Measurements from ENCODE around the gene FBXL15. TPM values are rescaled to one million over a fixed set of nuclear protein-coding genes. Genes with fewer than 3 reads are reported as not detected.

The FBXL15 gene
- total RNA-seq, 1 donor from 2014 or later: 8.6 TPM

DNA sequence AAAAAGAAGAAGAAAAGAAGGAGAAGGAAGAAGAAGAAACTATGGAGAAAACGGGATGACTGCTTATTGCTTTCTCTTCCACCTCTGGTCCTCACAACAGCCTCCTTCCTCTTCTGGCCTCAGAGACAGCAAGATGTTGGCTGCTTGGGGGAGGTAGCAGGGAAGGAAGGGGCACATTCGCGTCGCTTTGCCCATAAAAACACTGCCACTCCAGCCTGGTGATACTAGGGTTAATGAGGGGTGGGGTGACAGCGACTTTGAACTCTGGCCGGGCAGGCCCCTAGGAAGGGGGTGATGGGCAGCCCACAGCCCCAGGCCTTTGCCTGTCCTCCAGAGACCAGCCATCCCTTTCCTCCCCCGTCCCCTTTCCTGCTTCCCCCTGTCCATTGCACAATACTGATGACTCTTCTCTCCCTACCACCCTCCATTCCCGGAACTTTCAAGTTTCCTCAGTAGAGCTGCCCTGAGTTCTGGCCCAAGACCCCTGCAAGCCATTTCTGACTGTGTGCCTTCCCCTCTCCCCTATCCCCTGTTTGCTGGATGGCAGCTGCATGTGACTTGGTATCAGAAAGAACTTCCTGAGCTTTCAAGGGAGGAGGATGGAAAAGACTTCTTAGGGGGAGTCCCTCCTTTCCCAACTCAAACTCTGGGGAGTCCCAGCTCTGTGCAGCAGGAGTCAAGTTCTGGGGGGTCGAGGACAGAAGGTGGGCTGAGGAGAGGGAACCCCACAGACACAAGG is 13.9 kb downstream of the FBXL15 start:
- peak overlapping the region; percentile 2 for H3K27ac Mint-ChIP-seq (ENCODE audit: unreplicated experiment)
- H3K27me3 Mint-ChIP-seq (ENCODE audit: low read depth, unreplicated experiment): peaks cover 10% of the 10 kb centered on the region
- Histone ChIP-seq H3K4me2 (ENCODE audit: low read length) (peak overlapping the region; percentile 6), H3K9me3 (ENCODE audit: insufficient read depth, low read depth, low read length) (no peaks in the 10 kb centered on the region), H3K36me3 (ENCODE audit: insufficient read depth, low read length) (no peaks in the 10 kb centered on the region), H3K4me3 (ENCODE audit: insufficient read depth, low read depth, low read length) (no peak overlapping the region), H3K27me3 (ENCODE audit: insufficient read depth, low read length) (no peaks in the 10 kb centered on the region), H3K27ac (ENCODE audit: low read depth, low read length) (no peak overlapping the region), H3K4me1 (ENCODE audit: insufficient read depth, low read length) (peaks cover 18% of the 10 kb centered on the region), H3K79me2 (ENCODE audit: insufficient read depth, low read length) (peaks cover 12% of the 10 kb centered on the region), H2AFZ (ENCODE audit: low read depth, low read length) (peak overlapping the region; percentile 74), H3K9ac (ENCODE audit: low read length) (no peak overlapping the region), H4K20me1 (ENCODE audit: insufficient read depth, low read length) (peaks cover under 1% of the 10 kb centered on the region)
- peaks cover 10% of the 10 kb centered on the region for H3K4me1 Mint-ChIP-seq (ENCODE audit: low read depth, unreplicated experiment)
- DNase-seq (ENCODE audit: low read depth) (no peak), FAIRE-seq (no peak)
- no peak overlapping the region for H3K4me3 Mint-ChIP-seq (ENCODE audit: unreplicated experiment)
- TF ChIP-seq EZH2 (IDR thresholded peaks at IDR 0.05; ENCODE audit: insufficient read depth, low read length): no peak
- TF ChIP-seq CTCF (IDR thresholded peaks at IDR 0.05; ENCODE audit: insufficient read depth, low read depth, low read length): no peak
- H3K9me3 Mint-ChIP-seq (ENCODE audit: unreplicated experiment): no peaks in the 10 kb centered on the region
- H3K36me3 Mint-ChIP-seq (ENCODE audit: low read depth, unreplicated experiment): no peaks in the 10 kb centered on the region

DNA sequence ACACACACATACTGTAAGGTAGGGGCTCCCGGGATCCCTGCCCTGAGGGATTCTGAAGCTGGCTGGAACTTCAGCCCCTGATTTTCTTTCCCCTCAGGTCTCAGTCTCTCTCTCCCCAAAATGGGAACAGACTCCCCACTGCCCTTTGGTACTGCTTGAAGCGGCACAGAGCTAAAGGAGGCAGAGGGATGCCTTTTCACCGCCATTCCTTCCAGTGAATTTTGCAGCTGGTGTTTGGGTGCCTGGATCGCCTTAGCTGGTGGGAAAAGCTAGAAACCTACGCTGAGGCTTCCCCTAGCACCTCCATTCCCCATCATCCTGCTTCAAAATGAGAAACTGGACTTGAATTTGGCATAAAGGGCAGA is 14.5 kb downstream of the FBXL15 start:
- no peaks in the 10 kb centered on the region for H3K9me3 Mint-ChIP-seq (ENCODE audit: unreplicated experiment)
- Histone ChIP-seq H3K4me1 (ENCODE audit: insufficient read depth, low read length) (peaks cover 18% of the 10 kb centered on the region), H3K9me3 (ENCODE audit: insufficient read depth, low read depth, low read length) (no peaks in the 10 kb centered on the region), H4K20me1 (ENCODE audit: insufficient read depth, low read length) (no peaks in the 10 kb centered on the region), H2AFZ (ENCODE audit: low read depth, low read length) (peak overlapping the region; percentile 74), H3K27ac (ENCODE audit: low read depth, low read length) (no peak overlapping the region), H3K79me2 (ENCODE audit: insufficient read depth, low read length) (peaks cover 12% of the 10 kb centered on the region), H3K4me2 (ENCODE audit: low read length) (peak overlapping the region; percentile 68), H3K9ac (ENCODE audit: low read length) (no peak overlapping the region), H3K27me3 (ENCODE audit: insufficient read depth, low read length) (no peaks in the 10 kb centered on the region), H3K36me3 (ENCODE audit: insufficient read depth, low read length) (no peaks in the 10 kb centered on the region), H3K4me3 (ENCODE audit: insufficient read depth, low read depth, low read length) (no peak overlapping the region)
- FAIRE-seq (no peak), DNase-seq (ENCODE audit: low read depth) (no peak)
- peaks cover 10% of the 10 kb centered on the region for H3K27me3 Mint-ChIP-seq (ENCODE audit: low read depth, unreplicated experiment)
- H3K27ac Mint-ChIP-seq (ENCODE audit: unreplicated experiment): peak overlapping the region; percentile 2
- peak overlapping the region; percentile 57 for H3K4me3 Mint-ChIP-seq (ENCODE audit: unreplicated experiment)
- TF ChIP-seq CTCF (IDR thresholded peaks at IDR 0.05; ENCODE audit: insufficient read depth, low read depth, low read length): no peak
- no peak for TF ChIP-seq EZH2 (IDR thresholded peaks at IDR 0.05; ENCODE audit: insufficient read depth, low read length)
- peaks cover 10% of the 10 kb centered on the region for H3K4me1 Mint-ChIP-seq (ENCODE audit: low read depth, unreplicated experiment)
- no peaks in the 10 kb centered on the region for H3K36me3 Mint-ChIP-seq (ENCODE audit: low read depth, unreplicated experiment)
